HG03378 (cell line): ENCODE results near the gene ESPN.

Source experiments
- ATAC-seq: cut with Tn5 transposase; IDR thresholded peaks from one replicate; pipeline ENCODE4 v1.9.1; 2021; ENCODE audit warnings: mild to moderate bottlenecking, moderate library complexity; ENCODE audit not compliant: unreplicated experiment

Gene ESPN

DNA sequence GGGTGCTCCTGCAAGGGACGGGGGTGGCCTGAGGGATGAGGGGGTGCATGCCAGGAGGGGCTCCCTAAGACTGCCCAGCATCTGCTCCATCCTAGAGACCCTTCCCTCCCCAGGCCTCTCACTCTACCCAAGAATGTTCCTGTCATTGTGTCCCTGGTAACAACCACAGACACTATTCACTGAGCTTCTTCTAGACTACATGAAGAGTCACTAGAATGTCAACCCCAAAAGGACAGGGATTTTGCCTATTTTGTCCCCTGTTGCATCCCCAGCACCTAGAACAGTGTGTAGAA is 38.5 kb downstream of the ESPN start:
- ATAC-seq: no peak

DNA sequence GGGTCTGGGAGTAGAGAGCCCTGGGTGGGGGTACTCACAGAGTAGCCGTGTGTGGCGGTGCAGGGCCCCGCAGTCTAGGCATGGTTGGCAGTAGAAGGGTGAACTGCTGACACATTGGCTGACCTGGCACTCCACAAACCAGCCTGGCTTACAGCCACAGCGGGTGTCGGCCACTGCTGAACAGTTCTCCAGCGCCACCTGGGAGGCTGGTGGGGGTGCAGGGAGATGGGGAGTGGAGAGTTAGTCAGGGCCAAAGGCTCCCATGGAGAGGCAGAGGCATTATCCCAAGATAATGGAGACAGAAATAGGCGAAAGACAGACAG is 39.9 kb downstream of the ESPN start:
- ATAC-seq: no peak

DNA sequence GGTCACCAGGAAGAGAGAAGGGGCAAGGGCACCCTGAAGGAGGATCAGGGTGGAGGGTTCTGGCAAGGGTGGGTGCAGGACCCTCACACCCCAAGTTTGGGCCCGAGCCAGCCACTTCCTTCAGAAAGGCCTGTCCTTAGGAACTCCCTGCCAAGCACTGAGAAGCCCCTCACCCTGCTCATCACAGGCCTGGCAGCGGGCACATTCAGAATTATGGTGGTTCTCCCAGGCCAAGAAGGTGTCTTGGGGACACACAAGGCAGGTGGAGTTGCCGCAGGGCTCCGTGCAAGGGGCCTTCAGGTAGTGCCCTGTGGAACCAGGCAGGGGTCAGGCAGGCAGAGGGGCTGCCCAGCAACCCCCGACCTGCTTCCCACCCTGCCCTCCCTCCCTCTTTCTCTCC is 40.3 kb downstream of the ESPN start:
- no peak for ATAC-seq

DNA sequence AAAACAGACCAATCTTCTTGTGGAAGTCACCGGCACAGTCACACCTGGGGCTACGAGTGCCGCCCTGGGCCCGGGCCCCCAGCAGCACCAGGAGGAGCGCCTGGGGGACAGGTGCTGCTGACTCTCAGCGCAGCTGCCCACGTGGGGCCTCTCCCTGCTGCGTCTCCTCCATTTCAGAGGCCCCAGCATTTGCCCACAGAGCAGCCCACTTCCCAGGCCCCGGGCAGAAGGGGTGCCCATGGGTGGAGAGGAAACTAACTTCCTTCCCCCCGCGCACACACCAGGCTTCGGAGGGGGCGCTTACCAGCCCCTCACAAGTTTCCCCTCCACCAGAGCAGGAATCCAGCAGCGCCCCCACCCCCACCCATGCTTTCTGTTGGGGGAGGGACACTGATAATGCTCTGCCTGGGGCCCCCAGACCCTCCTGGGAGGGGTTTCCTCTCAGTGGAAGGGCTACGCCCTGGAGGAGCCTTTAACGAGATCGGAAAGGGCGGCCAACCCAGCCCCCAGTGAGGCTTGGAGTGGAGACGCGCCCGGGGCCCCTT is 41.0 kb downstream of the ESPN start:
- ATAC-seq: no peak

DNA sequence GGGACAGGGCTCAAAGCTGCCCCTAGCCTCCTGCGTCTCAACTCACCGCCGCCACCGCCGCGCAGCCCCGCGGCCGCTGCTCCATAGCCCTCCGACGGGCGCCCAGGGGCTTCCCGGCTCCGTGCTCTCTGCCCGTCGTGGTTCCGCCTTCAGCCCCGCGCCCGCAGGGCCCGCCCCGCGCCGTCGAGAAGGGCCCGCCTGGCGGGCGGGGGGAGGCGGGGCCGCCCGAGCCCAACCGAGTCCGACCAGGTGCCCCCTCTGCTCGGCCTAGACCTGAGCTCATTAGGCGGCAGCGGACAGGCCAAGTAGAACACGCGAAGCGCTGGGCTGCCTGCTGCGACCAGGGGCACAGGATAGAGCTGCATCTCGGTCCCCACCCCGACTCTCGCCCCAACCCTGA is 41.4 kb downstream of the ESPN start, which contains the start of gene TNFRSF25:
Gene TNFRSF25, minus strand, starts transcription at position 151 of the 400 bp plus-strand sequence. Its CDS starts 66 bp downstream, at position 85.
- no peak for ATAC-seq

DNA sequence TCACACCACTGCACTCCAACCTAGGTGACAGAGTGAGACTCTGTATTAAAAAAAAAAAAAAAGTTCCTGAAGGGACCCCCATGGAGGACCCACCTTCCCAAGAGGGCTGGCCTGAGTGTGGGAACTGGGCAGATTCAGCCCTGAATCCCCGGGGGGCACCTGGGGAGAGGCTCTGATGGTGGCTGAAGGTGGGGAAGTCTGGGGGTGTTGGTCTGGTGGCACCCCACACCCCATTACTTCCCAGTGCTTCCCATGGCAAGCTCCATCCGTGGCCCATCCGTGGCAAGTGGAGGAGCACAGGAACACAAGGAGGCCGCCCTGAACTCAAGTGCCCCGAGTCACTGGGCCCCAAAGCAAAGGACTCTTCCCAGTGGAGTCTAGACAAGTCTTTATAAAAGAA is 42.2 kb downstream of the ESPN start:
- no peak for ATAC-seq

DNA sequence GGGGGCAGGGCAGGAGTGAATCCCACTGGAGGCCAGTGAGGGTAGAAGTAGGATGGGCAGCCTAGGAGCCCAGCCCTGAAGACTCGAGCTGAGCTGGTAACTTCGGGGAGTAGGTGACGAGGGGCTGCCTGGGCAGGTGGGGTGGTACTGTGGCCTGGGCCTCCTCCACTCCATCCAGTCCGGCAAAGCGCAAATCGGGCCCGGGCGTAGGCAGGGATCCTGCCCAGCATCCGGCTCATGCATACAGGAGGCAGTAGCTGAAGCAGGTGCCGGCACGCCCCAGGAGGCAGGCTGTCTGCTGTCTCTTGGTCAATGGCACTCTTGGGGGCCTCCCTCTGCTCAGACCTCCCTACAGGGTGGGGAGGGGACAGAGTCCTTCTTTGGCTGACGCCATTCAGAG is 42.6 kb downstream of the ESPN start:
- ATAC-seq: no peak

DNA sequence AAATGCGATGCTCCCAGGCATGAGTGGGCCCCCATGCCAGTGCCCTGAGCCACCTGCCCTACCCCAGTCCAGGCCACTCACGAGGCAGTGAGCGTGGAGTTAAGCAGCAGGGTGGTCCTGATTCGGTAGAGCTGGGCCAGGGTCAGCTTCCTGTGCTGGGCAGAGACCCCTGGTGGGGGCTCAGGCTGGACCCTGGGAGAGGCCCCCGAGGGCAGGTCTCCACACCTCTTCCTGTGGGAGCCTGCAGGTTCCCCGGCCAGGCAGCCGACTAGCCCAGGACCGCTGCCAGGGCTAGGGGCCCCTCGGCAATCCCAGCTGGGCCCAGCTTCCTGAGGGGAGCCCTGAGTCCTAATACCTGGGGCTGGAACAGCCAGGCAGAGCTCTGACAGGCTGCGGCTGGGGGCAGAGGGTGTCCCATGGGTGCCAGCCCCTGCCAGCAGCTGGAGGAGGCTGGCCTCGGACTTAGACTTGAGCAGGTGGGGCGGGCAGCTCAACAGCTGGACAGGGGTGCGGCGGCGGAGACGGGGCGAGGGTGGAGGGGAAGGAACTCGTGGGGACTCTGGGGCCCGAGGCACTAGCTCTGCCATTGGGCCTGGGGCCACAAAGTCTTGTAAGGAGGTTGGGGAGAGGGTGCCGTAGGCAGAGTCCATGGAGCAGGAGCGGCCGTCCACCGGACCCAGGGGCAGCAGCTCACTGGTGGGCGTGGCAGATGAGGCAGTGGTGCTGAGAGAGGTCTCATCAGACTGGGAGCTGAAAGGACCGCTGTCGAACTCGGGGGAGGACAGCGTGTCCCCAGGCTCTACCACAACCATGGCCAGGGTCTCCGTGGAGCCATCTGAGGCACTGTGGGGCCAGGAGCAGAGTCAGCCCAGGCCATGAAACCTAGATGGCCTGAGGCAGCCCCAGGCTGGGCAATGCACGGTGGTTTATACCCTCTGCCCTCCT is 43.4 kb downstream of the ESPN start:
- ATAC-seq: no peak

DNA sequence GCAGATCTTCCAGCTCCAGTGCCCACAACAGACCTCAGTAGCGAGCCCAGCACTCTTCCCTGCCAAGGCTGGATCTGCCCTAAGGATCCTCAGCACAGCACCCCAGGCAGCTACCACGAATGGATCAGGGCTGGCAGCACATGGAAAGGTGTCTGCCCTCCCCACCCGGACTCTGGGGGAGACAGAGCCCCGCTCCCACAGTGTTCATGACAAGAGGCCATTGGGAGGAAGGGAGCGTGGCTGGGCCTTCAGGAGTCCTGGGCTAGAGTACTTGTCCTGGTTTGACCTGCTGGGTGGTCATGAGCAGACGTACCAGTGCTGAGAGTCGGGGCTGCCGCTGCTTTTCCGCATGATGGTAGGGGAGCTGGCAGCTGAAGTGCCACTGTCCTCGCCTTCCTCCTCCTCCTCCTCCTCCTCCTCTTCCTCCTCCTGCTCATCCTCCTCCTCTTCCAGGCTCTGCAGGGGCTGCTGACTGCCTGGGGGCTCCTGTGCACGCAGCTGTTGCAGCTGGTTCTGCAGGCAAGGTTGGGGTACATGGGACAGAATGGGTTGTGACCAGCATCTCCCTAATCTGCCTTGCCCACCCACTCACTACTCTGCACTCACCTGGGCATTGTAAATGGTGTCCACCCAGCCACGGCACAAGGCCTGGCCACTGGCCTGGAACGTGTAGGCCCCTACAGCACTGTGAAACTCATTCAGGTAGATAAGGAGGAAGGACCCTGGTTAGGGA is 44.3 kb downstream of the ESPN start:
- no peak for ATAC-seq

DNA sequence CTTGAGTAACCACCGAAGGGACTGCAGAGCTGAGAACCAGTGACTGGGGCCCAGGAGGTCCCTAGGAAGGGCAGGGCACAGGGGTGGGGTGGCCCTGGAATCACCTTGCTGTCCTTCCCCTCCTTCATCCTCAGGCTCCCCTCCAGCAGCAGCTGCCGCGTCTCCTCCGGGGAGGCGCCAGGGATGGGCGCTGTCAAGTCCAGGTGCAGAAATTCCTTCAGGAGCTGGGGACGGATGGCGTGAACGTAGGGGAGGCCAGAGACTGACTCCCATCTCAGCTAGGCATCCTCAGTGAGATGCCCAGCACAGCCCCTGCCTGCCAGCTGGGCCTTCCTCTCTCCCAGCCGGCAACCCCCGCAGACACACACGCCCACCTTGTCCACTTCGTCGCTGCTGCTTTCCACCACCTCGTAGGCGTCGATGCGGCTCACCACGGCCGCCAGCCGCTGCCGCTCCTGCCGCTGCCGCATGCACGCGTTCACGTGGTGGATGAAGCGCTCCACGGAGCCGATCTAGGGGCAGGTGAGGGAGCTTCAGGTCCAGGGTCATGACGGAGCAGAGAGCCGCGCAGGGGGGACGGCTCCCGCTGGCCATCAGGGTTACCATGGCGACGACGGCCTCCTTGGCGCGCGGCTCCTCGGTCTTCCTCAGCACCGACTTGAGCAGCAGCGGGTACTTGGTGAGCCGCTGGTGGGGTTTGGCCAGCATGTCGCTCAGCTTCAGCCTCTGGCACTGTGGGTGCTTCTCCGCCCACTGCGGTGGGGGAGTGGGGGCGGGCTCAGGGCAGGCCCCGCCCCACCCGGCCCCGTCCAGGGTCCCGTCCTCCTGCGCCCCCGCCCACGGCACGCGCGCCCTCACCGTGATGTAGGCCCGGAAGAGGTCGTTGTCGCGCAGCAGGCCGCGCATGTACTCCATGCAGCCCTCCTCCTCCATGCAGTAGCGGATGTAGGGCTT is 45.8 kb downstream of the ESPN start:
- ATAC-seq: no peak

DNA sequence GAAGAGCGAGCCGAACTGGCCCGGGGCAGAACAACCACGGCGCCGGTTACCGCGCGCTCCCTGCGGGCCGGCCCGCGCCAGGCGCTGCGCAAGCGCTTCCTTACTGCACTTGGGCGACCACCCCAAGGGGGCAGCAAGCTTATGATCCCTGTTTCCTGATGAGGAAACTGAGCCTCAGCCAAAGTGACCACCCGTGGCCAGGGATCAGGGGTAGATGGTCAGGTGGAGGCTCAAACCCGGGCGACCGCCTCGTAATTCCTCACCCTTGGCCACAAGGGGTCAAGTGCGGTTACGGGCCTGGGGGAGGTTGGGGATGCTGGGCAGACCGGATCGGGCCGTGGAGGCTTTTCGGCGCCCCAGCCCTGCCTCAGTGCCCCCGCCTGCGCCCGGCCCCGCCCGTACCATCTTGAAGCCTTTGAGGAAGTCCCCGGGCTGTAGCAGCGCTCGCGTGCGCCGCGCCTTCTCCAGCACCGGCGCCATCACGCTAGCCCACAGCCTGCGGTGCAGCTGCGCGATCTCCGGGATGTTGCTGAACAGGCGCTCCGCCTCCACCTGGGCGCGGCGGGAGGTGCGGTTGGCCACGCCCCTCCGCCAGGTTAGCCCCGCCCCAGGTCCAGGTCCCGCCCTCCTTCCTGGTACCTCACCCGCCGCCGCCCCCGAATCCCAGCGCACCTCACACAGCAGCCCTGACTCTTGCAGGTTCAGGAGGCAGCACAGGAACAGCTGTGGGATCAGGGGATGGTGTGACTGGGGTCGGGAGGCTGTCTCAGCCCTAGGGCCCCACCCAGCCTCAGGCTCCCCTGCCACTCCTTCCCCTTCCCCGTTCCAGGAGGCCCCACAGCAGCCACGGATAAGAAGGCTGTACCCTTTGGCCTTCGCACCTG is 46.8 kb downstream of the ESPN start:
- ATAC-seq: no peak

DNA sequence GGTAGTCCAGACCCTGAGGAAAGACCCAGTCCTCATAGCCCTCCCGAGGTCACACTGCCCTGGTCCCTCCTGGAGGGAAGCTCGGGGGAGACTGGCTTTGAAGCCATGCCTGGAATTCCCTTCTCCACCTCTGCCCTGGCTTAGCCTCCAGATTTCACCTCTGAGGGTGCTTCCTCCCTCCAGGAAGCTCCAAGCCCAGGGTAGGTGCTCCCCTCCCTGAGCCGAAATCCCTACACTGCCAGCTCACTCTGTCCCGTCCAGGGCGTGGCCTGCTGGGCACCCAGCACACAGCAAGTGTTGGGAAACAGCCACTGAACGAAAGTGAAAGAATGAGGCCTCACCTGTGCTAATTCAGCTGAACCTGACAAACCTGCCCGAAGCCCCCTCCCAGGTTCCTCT is 47.4 kb downstream of the ESPN start:
- ATAC-seq: no peak

DNA sequence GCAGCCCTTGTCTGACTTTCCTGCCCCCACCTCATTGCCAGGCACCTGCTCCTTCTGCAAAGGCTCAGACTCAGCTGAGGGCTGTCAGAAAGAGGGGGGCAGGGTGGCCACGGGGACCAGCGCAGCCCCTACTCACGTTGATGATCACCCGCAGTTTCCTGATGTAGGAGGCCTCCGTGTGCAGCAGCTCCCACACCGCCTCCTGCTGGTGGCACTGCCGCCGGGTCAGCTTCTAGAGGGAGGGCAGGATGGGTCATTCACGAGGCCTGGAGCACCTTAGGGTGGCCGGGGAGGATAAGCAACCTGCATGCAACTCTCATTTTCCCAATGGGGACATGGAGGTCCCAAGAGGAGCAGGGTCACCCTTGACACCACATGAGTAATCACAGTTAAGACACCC is 47.8 kb downstream of the ESPN start:
- ATAC-seq: no peak

DNA sequence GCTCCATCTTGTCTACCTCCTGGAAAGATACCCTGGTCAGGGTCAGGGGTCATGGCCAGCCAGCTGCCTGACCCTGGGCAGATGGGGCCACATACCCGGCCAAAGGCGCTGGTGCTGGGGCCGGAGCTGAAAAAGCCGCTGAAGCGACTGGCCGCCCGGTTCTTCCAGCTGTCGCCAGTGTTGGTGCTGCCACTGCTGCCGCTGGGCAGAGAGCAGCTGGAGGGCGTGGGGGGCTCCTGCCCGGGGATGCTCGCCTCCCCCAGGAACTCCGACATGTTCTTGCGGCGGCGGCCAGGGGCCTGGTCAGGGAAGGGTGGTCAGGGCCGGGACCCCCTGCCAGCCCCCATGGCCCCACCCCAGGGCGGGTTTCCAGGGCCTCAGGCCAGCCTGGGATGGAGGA is 48.6 kb downstream of the ESPN start:
- ATAC-seq: no peak

DNA sequence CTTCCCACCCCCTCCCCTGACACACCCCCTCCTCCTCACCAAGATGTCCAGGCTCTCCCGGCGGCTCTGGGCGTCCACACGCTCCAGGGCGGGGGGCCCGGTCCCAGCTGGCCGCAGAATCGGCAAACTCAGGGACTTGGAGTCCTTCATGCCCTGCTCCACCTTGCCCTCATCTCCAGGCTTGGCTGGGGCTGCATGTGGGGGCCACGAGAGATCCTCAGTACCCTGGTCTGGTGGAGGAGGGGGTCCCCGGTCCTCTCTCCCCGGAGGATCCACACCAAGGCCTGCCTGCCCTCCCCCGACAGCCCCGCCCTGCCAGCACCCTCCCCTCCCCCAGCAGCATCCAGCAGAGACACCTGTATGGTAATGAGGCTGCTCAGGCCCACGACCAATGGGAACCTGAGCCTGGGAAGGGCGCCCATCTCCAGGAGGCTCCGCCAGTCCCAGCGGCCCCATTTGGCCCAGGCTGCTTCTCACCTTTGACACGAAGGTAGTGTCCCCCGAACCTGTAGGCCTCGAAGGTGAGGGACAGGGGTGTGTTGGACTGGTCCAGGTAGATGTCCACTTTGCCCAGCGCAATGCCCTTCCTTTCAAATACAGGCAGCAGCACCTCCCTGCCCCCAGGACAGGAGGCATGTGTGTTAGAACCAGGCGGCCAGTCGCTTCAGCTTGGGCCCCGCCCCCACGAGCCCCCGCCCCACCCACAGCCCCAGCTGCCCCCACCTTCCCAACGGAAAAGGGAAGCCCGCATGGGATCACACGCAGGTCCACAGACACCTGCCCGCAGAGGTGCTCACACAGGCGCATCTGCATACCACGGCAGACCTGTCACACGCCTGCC is 49.6 kb downstream of the ESPN start:
- no peak for ATAC-seq

DNA sequence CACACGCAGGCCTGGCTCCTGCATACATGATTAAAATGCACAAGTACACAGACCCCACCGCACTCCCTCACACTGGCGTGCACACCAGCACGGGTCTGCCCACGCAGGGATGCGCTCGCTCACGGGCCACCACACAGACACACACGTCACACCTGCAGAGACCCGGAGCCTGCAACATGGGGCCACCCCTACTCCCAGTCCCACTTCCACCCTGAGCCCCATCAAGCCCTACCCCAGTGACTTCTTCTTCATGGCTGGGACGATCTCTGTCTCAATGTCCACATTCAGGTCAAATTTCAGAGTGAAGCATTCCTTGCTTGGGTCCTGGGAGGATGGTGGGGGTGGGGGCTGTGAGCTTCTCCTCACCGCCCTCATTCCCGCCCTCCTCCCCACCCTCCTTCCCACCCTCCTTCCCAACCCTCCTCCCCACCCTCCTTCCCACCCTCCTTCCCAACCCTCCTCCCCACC is 50.3 kb downstream of the ESPN start:
- ATAC-seq: no peak

DNA sequence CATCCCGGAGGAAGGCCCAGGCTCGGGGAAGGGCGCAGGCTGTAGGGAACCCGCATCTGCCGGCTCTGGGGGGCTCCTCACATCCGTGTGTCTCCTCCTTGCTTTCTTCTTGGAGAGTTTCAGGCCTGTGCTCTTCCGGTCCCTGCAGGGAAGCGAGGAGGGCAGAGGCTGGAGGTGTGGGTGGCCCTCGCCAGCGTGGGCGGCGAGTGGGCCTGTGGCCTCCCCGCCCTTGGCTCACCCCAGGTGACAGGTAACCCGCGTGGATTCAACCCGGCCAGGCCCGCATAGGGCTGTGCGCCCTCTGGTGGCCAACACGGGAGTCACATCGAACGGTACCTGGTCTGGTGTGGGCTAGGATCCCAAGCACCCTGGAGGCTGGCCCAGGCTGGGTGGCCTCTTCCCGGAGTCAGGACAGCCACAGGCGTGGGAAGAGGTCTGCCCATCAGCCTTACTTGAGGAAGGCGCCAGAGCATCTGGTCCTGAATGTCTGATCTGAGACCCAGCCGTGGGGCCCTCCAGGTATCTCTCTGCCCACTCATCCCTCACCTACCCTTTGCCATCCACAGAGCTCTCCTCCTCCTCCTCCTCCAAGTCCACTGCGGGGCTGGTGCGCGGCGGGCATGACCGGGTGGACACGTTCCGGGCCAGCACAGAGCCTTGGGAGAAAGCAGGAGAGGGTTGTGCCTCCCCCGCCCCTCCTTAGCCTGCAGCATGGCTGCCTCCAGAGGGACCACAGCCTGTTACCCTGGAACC is 51.0 kb downstream of the ESPN start:
- no peak for ATAC-seq

DNA sequence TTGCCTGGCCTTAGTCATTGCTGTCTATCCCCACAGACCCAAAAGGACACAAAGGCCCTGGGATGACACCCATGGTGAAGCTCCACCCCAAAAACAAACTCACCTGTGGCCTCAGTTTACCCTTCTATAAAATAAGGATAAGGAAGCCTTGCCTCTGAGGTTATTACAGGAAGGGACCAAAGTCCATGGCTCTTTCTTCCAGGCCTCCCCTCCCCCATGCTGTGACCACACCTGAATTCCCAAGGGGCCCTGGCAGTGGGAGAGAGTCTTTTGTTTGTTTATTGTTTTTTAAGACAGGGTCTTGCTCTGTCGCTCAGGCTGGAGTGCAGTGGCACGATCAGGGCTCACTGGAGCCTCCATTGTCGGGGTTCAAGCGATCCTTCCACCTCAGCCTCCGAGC is 51.9 kb downstream of the ESPN start:
- no peak for ATAC-seq
